Activated T-helper 17 cell treated with anti-CD3 and anti-CD28 coated beads, Interleukin-2, amount 50 U/mL, for 72 hours (primary cell): ENCODE data around the gene RNF217. TPM values are rescaled to one million over a fixed set of nuclear protein-coding genes. Genes with fewer than 3 reads are reported as not detected.
"Not testable (repeated sequence)": the region's sequence is repeated elsewhere in the genome, so short reads cannot be mapped to it uniquely, and the experiment has no call there.

ENCODE experiments used
- ATAC-seq: fragments of 150-1000 bp; cut with Tn5 transposase; replicated peaks from 2 replicates; pipeline ENCODE4 v1.10.0; 2021; ENCODE audit warnings: mild to moderate bottlenecking, moderate library complexity
- H3K27ac Mint-ChIP-seq: one replicate; pipeline ENCODE4 v1.8.0; 2022; ENCODE audit warnings: mixed read lengths
- H3K27me3 Mint-ChIP-seq: one replicate; pipeline ENCODE4 v1.8.0; 2022; ENCODE audit warnings: mixed read lengths
- H3K36me3 Mint-ChIP-seq: one replicate; pipeline ENCODE4 v1.8.0; 2022; ENCODE audit warnings: low read depth, mild to moderate bottlenecking, mixed read lengths
- H3K4me1 Mint-ChIP-seq: one replicate; pipeline ENCODE4 v1.8.0; 2022; ENCODE audit warnings: mixed read lengths
- H3K4me3 Mint-ChIP-seq: one replicate; pipeline ENCODE4 v1.8.0; 2022; ENCODE audit warnings: mild to moderate bottlenecking, mixed read lengths
- H3K9me3 Mint-ChIP-seq: one replicate; pipeline ENCODE4 v1.8.0; 2022; ENCODE audit warnings: mixed read lengths
- total RNA-seq, 2 donors: library from RNA; stranded (reverse); gene quantifications; one replicate each; pipeline ENCODE4 v1.2.3, GENCODE V29; 2022

RNF217 gene
- total RNA-seq, 2 donors from 2014 or later = 1.7 to 5.6 TPM

DNA sequence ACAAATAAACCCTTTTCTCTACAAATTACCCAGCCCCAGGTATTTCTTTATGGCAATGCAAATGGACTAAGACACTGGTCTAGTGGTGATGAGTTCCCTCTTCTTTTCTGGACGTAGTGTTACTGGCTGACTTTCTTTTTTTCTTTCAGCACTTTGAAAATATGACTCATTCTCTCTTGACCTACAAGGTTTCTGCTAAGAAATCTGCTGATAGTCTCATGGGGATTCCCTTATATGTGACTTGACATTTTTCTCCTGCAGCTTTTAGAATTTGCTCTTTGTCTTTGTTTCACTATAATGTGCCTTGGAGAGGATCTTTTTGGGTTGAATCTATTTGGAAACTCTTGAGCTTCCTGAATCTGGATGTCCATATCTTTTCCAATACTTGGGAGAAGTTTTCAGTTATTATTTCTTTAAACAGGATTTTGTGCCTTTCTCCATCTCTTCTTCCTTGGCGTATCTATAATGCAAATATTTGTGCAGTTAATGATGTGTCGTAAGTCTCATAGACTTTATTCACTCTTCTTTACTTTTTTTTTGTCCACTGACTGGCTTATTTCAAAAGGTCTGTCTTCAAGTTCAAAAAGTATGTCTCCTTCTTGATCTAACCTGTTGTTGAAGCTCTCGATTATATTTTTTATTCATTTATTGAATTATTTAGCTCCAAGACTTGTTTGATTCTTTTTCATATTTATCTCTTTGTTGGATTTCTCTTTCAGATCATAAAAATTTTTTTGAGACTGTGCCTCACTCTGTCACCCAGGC lies 149.2 kb downstream of the RNF217 start:
- no peaks in the 10 kb centered on the region for H3K27me3 Mint-ChIP-seq
- peaks cover 25% of the 10 kb centered on the region for H3K9me3 Mint-ChIP-seq
- H3K4me3 Mint-ChIP-seq = no peak overlapping the region
- no peaks in the 10 kb centered on the region for H3K36me3 Mint-ChIP-seq
- no peaks in the 10 kb centered on the region for H3K4me1 Mint-ChIP-seq
- H3K27ac Mint-ChIP-seq = no peak overlapping the region
- ATAC-seq = no peak

DNA sequence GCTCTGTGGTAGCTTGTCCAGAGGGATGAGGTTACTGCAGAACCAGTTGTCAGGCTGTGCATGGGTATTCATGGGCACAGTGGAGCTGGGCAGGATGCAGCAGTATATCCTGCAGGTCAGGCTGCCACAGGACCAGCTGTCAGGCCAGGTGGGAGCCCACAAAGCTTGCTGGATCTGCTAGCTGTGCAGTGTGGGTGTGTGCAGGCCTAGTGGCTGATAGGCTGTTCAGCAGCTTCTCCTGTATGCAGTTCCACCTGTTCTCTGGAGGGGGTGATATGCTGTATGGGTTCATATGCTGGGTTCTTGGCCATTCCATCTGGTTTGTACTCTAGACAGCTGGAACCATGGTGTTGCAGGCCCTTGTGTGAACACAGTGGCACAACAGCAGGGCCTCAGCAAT lies 150.7 kb downstream of the RNF217 start:
- Mint-ChIP-seq H3K36me3 (no peaks in the 10 kb centered on the region), H3K27ac (no peak overlapping the region), H3K9me3 (peaks cover 25% of the 10 kb centered on the region), H3K27me3 (no peaks in the 10 kb centered on the region), H3K4me1 (no peaks in the 10 kb centered on the region), H3K4me3 (no peak overlapping the region)
- no peak for ATAC-seq

DNA sequence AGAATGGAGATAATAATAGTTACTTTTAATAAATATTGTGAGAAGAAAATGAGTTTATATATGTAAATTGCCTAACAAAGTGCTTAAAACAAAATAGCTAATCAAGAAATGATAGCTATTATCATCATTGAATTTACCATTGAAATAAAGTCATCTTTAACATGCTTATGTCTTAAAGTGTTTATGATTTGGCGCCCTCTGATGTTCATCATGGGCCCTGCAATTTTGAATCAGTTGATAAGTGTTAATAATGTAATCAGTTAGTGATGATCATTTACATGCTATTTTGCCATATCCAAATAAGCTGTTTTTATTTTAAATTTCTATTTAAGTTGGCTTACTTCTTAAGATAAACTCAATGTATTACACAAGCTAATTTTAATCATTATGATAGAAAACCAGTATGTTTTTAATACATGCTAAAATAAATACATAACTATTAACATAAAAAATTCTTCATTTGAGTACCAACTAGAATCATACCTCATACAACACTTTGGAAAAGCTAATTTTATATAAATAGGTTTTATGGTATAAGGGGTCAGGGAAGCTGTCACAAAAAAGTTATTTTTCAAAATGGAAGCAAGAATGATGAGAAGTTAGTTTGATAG lies 152.1 kb downstream of the RNF217 start:
- Mint-ChIP-seq H3K36me3 (no peaks in the 10 kb centered on the region), H3K9me3 (peaks cover 24% of the 10 kb centered on the region), H3K4me3 (no peak overlapping the region), H3K27me3 (no peaks in the 10 kb centered on the region), H3K4me1 (no peaks in the 10 kb centered on the region), H3K27ac (no peak overlapping the region)
- no peak for ATAC-seq

DNA sequence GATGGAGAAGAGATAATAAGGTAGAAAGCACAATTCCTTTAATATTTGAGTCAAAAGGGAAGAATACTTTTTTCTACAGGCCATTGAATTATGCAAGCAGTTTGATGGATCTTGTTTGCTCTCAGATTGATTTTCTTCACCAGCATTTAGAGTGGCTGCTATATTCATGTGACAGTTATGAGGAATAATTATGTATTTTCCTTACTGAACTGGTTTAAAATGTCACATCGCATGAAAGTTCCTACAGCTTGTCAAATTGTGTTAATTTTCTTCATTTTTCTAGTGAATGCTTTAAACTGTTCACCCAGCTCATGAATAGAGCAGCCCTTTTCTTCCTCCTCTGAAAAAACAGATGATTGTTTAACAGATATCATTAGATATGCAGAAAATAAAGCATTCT lies 153.9 kb downstream of the RNF217 start:
- Mint-ChIP-seq H3K4me3 (no peak overlapping the region), H3K27ac (no peak overlapping the region), H3K9me3 (peaks cover 9% of the 10 kb centered on the region), H3K27me3 (peaks cover 11% of the 10 kb centered on the region), H3K36me3 (no peaks in the 10 kb centered on the region), H3K4me1 (no peaks in the 10 kb centered on the region)
- no peak for ATAC-seq

DNA sequence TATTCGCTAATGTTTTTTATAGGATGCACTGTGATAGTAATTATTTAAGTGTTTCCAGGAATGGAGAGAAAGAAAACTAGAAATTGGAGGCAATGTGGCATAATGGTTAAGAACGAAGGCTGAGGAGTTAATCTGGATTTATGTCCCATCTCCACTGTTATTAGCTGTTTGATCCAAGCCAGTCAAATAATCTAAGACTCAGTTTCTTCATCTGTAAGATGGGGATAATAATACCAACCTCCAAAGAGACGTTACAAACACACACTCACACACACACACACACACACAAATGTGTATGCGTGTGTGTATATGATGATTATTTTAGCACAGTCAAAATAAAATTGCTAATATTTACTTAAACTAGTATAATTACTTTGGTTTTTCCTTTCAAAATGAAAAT lies 154.5 kb downstream of the RNF217 start:
- no peaks in the 10 kb centered on the region for H3K4me1 Mint-ChIP-seq
- no peak for ATAC-seq
- H3K27ac Mint-ChIP-seq = no peak overlapping the region
- peaks cover 4% of the 10 kb centered on the region for H3K9me3 Mint-ChIP-seq
- H3K4me3 Mint-ChIP-seq = no peak overlapping the region
- peaks cover 13% of the 10 kb centered on the region for H3K27me3 Mint-ChIP-seq
- no peaks in the 10 kb centered on the region for H3K36me3 Mint-ChIP-seq

DNA sequence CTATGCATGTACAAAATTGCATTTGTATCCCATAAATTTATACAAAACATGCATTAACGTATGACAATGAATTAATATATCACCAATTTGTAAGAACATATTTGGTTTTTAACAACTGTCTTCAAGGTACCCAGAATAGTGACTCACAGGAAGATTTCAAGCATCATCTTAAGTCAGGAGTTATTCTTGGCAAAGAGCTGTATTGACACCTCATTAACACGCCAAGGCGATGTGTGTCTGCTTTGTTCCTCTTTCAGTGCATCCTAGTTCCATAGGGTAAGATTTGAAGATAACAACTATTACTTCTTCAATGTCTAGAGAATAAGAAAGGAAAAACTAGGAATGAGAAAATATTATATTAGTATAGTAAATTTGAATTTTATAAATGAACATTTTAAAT lies 155.6 kb downstream of the RNF217 start:
- ATAC-seq = no peak
- Mint-ChIP-seq H3K4me1 (no peaks in the 10 kb centered on the region), H3K4me3 (no peak overlapping the region), H3K36me3 (no peaks in the 10 kb centered on the region), H3K9me3 (no peaks in the 10 kb centered on the region), H3K27me3 (peaks cover 13% of the 10 kb centered on the region), H3K27ac (no peak overlapping the region)

DNA sequence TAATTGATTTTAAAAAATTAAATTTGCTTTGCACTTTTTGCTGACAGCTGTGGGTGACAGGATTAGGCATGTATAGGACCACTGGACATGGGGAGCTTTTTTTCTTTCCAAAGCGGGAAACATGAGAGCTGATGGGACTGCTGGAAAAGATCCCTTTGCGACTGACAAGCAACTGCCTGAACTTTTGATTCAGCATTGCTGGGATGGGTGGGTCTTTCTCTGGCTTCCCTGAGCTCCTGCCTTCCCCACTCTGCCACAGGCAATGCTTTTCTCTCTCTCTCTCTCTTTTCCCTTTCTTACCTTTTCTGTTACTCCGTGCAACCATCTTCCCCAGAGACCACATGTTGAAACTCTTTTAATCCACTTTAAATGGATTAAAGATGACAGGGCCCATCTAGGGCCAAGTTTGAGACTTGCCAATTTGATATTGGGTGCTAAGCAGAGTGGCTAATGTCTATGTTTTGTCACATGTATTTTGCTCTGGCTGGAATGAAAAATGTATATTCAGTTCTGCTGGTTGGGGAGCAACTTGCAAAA lies 157.9 kb downstream of the RNF217 start:
- ATAC-seq = no peak
- Mint-ChIP-seq H3K9me3 (no peaks in the 10 kb centered on the region), H3K27me3 (peaks cover 24% of the 10 kb centered on the region), H3K4me3 (no peak overlapping the region), H3K36me3 (no peaks in the 10 kb centered on the region), H3K4me1 (no peaks in the 10 kb centered on the region), H3K27ac (no peak overlapping the region)

DNA sequence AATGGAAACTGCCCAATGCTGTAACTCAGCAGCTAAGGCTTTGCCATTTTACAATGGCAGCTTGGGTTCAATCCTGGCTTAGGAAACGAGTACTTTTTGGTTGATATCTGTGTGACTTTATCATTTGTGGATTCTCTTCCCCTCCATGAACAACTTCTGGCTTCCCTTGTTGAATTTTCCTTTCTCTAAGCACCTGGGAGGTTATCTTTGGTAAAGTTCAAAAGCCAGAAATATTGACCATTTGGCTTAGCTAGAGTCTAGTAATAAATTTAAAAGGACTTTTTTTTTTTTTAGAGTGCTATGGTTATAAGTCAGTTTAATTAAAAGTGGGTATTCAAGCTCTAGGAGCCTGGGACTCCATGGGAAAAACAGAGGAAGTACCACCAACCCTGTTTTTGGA lies 159.7 kb downstream of the RNF217 start:
- Mint-ChIP-seq H3K27ac (no peak overlapping the region), H3K4me3 (no peak overlapping the region), H3K9me3 (no peaks in the 10 kb centered on the region), H3K36me3 (no peaks in the 10 kb centered on the region), H3K27me3 (peaks cover 29% of the 10 kb centered on the region), H3K4me1 (no peaks in the 10 kb centered on the region)
- ATAC-seq = no peak

DNA sequence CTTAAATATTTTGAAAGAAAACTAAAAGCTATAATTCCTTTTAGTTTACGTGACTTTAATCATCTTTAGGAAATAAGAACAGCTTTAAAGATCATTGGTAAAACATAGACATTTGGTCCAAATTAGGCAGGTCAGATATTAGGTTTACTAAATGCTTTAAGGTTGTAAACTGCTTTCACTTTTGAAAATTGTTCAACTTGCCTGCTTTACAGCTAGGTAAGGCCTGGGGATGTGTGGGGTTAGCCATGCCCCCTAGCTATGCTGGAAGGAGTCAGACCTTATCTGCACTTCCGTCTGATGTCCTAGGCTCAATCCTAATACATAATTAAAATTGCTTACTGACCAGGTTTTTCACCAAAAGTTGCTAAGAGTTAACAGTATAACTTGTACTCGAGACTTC lies 160.8 kb downstream of the RNF217 start:
- Mint-ChIP-seq H3K36me3 (no peaks in the 10 kb centered on the region), H3K4me1 (no peaks in the 10 kb centered on the region), H3K27me3 (peaks cover 30% of the 10 kb centered on the region), H3K4me3 (no peak overlapping the region), H3K27ac (no peak overlapping the region), H3K9me3 (no peaks in the 10 kb centered on the region)
- no peak for ATAC-seq

DNA sequence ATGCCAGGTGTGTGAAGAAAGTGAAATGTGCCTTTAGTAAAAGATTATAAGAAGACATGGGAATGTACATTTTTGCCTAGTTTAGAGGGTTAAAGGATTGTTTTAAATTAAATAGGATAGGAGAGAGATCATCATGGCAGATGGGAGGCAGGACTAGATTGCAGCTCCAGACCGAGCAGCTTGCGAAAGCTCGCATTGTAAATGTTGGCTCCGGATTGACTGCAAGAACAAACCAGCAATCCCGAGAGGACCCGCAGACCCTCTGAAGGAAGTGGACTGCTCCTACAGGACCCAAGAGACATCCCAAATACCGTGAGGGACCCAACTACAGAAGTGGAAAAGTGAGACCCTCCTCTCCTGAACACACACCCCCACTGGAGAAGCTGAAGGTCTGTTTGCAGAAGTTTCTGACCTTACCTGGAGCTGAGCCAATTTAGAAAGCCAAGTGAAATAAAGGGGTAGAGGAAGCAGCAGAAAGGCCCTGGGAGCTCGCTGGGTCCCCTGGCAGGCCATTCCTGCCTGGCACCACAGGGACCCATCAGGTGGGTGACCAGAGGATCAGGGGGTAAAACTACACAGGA lies 161.3 kb downstream of the RNF217 start:
- no peak for ATAC-seq
- Mint-ChIP-seq H3K4me3 (no peak overlapping the region), H3K36me3 (no peaks in the 10 kb centered on the region), H3K4me1 (no peaks in the 10 kb centered on the region), H3K9me3 (no peaks in the 10 kb centered on the region), H3K27ac (no peak overlapping the region), H3K27me3 (peaks cover 30% of the 10 kb centered on the region)

DNA sequence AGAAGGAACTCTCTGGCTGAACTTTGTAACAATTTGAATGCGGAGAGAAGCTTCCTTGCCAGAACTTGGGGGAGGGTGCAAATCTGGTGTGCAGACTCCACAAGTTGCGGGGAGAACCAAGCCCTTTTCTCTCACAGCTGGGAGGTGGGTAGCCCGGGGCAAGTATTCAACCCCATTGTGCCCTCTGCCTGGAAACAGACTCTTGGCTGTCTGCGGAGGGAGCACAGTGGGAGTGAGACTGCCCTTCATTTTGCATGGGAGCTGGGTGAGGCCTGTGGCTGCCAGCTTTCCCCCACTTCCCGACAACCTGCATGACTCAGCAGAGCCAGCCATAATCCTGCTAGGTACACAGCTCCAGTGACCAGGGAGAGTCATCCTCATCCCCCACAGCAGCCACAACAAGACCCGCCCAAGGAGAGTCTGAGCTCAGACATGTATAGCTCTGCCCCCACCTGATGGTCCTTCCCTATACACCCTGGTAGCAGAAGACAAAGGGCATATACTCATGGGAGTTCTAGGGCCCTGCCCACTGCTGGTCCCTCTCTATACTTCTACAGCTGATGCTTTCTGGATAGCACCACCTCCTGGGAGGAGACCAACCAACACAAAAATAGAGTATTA lies 161.9 kb downstream of the RNF217 start:
- Mint-ChIP-seq H3K4me1 (no peaks in the 10 kb centered on the region), H3K9me3 (no peaks in the 10 kb centered on the region), H3K27ac (no peak overlapping the region), H3K4me3 (no peak overlapping the region), H3K36me3 (no peaks in the 10 kb centered on the region), H3K27me3 (peaks cover 33% of the 10 kb centered on the region)
- ATAC-seq = no peak

DNA sequence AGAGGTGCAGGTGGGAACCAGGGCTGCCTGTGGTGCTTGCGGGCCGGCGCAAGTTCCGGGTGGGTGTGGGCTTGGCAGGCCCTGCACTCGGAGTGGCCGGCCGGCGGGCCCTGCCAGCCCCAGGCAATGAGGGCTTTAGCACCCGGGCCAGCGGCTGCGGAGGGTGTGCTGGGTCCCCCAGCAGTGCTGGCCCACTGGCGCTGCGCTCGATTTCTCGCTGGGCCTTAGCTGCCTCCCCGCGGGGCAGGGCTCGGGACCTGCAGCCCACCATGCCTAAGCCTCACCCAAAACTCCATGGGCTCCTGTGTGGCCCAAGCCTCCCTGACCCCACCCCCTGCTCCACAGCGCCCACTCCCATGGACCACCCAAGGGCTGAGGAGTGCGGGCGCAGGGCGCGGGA lies 163.6 kb downstream of the RNF217 start:
- H3K9me3 Mint-ChIP-seq, H3K4me1 Mint-ChIP-seq, H3K4me3 Mint-ChIP-seq, H3K36me3 Mint-ChIP-seq, ATAC-seq, H3K27ac Mint-ChIP-seq: not testable (repeated sequence)
- H3K27me3 Mint-ChIP-seq = peaks cover 39% of the 10 kb centered on the region

DNA sequence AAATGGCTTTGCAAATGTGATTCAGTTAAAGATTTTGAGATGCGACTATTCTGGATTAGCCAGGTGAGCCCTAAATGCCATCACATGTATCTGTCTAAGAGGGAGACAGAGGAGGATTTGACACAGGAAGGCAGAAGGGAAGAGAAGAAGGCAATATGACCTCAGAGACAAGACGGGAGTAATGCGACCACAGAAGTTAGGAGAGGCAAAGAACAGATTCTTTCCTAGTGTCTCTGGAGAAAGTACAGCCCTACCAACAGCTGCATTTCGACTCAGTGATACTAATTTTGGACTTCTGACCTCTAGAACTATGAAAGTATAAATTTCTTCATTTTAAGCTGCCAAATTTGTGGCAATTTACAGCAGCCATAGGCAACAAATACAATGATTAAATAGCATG lies 167.1 kb downstream of the RNF217 start:
- H3K36me3 Mint-ChIP-seq = no peaks in the 10 kb centered on the region
- no peaks in the 10 kb centered on the region for H3K9me3 Mint-ChIP-seq
- no peaks in the 10 kb centered on the region for H3K4me1 Mint-ChIP-seq
- H3K4me3 Mint-ChIP-seq = no peak overlapping the region
- peaks cover 27% of the 10 kb centered on the region for H3K27me3 Mint-ChIP-seq
- no peak overlapping the region for H3K27ac Mint-ChIP-seq
- no peak for ATAC-seq

DNA sequence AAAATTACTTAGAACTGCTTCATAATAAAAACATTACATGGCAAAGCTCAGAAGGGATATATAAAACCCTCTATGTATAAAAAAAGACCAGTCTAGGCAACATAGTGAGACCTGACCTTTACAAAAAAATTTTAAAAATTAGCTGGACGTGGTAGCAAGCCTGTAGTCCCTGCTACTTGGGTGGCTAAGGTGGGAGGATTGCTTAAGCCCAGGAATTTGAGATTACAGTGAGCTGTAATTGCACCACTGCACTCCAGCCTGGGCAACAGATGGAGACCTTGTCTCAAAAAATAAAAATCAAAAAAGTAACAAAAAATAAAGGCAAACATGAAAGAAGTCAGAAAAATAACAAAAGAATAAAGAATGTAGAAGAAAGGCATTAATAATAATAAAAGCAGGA lies 169.8 kb downstream of the RNF217 start:
- H3K27me3 Mint-ChIP-seq = peaks cover 17% of the 10 kb centered on the region
- H3K27ac Mint-ChIP-seq = no peak overlapping the region
- no peak for ATAC-seq
- no peaks in the 10 kb centered on the region for H3K9me3 Mint-ChIP-seq
- H3K4me1 Mint-ChIP-seq = no peaks in the 10 kb centered on the region
- no peaks in the 10 kb centered on the region for H3K36me3 Mint-ChIP-seq
- H3K4me3 Mint-ChIP-seq = no peak overlapping the region

DNA sequence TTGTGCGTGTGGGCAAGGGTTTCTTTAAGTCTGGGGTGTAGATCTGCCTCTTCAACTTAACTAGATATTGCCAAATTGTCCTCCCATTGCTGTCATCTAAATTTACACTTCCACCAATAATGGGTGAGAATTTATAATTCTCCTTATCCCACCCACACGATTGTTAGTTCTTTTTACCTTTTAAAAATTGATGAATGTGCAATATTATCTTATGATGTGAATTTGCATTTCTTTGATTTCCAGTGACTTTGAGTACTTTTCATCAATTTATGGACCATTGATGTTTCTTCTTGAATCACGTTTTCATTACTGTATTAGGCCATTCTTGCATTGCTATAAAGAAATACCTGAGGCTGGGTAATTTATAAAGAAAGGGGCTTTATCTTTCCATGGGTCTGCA lies 174.1 kb downstream of the RNF217 start:
- ATAC-seq = no peak
- H3K4me3 Mint-ChIP-seq = no peak overlapping the region
- H3K9me3 Mint-ChIP-seq = no peaks in the 10 kb centered on the region
- H3K27ac Mint-ChIP-seq = no peak overlapping the region
- H3K27me3 Mint-ChIP-seq = no peaks in the 10 kb centered on the region
- no peaks in the 10 kb centered on the region for H3K36me3 Mint-ChIP-seq
- no peaks in the 10 kb centered on the region for H3K4me1 Mint-ChIP-seq
